ENCODE data around the gene RTEL1. TPM values are rescaled to one million over a fixed set of nuclear protein-coding genes. Genes with fewer than 3 reads are reported as not detected.
"Not testable (repeated sequence)": the region's sequence is repeated elsewhere in the genome, so short reads cannot be mapped to it uniquely, and the experiment has no call there.

The RTEL1 gene
- polyA plus RNA-seq, 3 donors = 1.0 to 15.5 (median 4.8) TPM

DNA sequence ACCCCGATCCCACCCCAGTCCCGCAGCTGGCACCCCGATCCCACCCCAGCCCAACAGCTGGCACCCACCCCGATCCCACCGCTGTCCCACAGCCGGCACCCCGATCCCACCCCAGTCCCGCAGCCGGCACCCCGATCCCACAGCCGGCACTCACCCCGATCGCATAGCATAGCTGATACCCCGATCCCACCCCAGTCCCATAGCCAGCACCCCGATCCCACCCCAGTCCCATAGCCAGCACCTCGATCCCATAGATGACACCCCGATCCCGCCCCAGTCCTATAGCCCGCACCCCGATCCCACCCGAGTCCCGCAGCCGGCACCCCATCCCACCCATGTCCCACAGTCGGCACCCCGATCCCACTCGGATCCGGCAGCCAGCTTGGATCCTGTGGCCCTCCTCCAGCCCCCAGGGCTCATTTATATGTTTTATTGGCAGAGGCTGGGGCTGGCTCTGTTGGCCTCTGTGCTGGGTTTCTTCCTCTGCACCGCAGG is 30.3 kb upstream of the RTEL1 start:
- Histone ChIP-seq H3K4me3 (replicated peaks in 1 of 3; ENCODE audit: low read depth in 2 of 3, low read length in 3 of 3) (peak overlapping the region; percentile 91 to 96 (median 93)), H2AFZ (ENCODE audit: insufficient read depth, low read depth, low read length, poor library complexity, severe bottlenecking) (peak overlapping the region; percentile 83), H3K27me3 (ENCODE audit: control insufficient read depth in 2 of 2, insufficient read depth in 2 of 2, low read length in 2 of 2) (no peaks in the 10 kb centered on the region), H4K20me1 (ENCODE audit: insufficient read depth, low read length) (no peaks in the 10 kb centered on the region), H3K4me1 (ENCODE audit: control insufficient read depth in 1 of 2, insufficient read depth in 2 of 2, low read length in 2 of 2) (peaks cover 17 to 31% of the 10 kb centered on the region in 2 donors), H3K79me2 (ENCODE audit: insufficient read depth, low read length) (peaks cover 57% of the 10 kb centered on the region), H3K9me3 (replicated peaks in 1 of 2; ENCODE audit: control insufficient read depth in 1 of 2, insufficient read depth in 1 of 2, low read length in 2 of 2) (no peaks in the 10 kb centered on the region), H3K36me3 (replicated peaks in 1 of 2; ENCODE audit: control insufficient read depth in 1 of 2, insufficient read depth in 2 of 2, low read length in 2 of 2) (no peaks in the 10 kb centered on the region), H3K4me2 (replicated peaks; ENCODE audit: extremely low read depth, low read length, poor library complexity, severe bottlenecking) (peak overlapping the region; percentile 91), H3K27ac (ENCODE audit: low read depth in 1 of 2, low read length in 2 of 2) (peak overlapping the region; percentile 82 to 88), H3K9ac (ENCODE audit: insufficient read depth, low read length, poor library complexity, severe bottlenecking) (peak overlapping the region; percentile 95)
- intact Hi-C loops (cut with micrococcal nuclease) = loop anchor here (1.0 to 5.0 kb wide), 4 partner anchors 12 to 90 kb away; partner anchors contain the start of gene PTK6 (in 2 of the 2)
- H3K36me3 Mint-ChIP-seq = peaks cover 2 to 31% of the 10 kb centered on the region in 2 donors
- TF ChIP-seq, protein P1, sequence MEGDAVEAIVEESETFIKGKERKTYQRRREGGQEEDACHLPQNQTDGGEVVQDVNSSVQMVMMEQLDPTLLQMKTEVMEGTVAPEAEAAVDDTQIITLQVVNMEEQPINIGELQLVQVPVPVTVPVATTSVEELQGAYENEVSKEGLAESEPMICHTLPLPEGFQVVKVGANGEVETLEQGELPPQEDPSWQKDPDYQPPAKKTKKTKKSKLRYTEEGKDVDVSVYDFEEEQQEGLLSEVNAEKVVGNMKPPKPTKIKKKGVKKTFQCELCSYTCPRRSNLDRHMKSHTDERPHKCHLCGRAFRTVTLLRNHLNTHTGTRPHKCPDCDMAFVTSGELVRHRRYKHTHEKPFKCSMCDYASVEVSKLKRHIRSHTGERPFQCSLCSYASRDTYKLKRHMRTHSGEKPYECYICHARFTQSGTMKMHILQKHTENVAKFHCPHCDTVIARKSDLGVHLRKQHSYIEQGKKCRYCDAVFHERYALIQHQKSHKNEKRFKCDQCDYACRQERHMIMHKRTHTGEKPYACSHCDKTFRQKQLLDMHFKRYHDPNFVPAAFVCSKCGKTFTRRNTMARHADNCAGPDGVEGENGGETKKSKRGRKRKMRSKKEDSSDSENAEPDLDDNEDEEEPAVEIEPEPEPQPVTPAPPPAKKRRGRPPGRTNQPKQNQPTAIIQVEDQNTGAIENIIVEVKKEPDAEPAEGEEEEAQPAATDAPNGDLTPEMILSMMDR (IDR thresholded peaks at IDR 0.05) = no peak
- H3K27me3 Mint-ChIP-seq (ENCODE audit: low read depth in 3 of 3) = peaks cover 0 to 2% (median 2%) of the 10 kb centered on the region in 3 donors
- no peak for DNase-seq
- H3K9me3 Mint-ChIP-seq = peaks cover 0 to 2% (median 0%) of the 10 kb centered on the region in 7 donors
- H3K4me1 Mint-ChIP-seq = peaks cover 30% of the 10 kb centered on the region
- H3K4me3 Mint-ChIP-seq = peak overlapping the region; percentile 95 to 96
- peak overlapping the region; percentile 81 to 95 (median 89) for H3K27ac Mint-ChIP-seq
- 12% methylated on average over 17 of the region's 28 CpGs for WGBS (ENCODE audit: insufficient coverage)

DNA sequence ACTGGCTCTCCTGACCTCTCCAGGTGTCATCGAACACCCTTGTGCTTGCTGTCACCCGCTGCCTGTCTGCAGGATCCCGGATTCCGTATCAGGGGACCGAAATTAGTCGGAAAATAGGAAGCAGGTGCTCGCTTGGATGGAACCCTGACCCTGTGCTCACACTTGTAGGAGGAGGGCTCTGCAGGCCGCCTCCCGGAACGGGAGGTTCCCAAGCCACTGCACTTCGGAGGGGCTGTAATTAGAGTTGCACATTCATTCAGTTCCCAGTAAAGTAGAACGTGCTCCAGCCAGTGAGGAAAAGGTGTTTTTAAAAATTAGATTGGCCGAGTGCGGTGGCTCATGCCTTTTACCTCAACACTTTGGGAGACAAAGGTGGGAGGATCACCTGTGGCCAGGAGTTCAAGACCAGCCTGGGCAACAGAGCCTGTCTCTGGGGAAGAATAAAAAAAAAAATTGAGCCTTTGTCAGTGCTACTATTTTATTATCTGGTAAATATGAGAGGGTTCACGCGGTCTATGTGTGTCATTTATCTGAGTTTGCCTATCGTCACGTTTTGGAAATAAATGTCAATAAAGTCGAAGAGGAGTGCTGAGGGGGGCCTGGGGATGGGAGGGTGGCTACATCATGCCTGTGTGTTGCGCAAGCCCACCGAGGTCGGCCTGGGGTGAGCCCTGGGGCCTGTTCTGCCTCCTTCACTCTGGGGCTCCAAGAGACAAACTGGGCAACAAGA is 29.7 kb upstream of the RTEL1 start:
- 9% methylated on average over 21 of the region's 22 CpGs for WGBS (ENCODE audit: insufficient coverage)
- H2AFZ ChIP-seq (ENCODE audit: insufficient read depth, low read depth, low read length, poor library complexity, severe bottlenecking) = peak overlapping the region; percentile 83
- peak overlapping the region; percentile 95 for H3K9ac ChIP-seq (ENCODE audit: insufficient read depth, low read length, poor library complexity, severe bottlenecking)
- TF ChIP-seq, protein P1 (IDR thresholded peaks at IDR 0.05) = no peak
- H3K9me3 Mint-ChIP-seq = peaks cover 0 to 2% (median 0%) of the 10 kb centered on the region in 7 donors
- H3K27me3 ChIP-seq (ENCODE audit: control insufficient read depth in 2 of 2, insufficient read depth in 2 of 2, low read length in 2 of 2) = no peaks in the 10 kb centered on the region
- peaks cover 35% of the 10 kb centered on the region for H3K4me1 Mint-ChIP-seq
- peak overlapping the region; percentile 91 to 96 (median 93) for H3K4me3 ChIP-seq (replicated peaks in 1 of 3; ENCODE audit: low read depth in 2 of 3, low read length in 3 of 3)
- peaks cover 51% of the 10 kb centered on the region for H3K79me2 ChIP-seq (ENCODE audit: insufficient read depth, low read length)
- peaks cover 0 to 29% of the 10 kb centered on the region in 2 donors for H3K36me3 Mint-ChIP-seq
- H3K9me3 ChIP-seq (replicated peaks in 1 of 2; ENCODE audit: control insufficient read depth in 1 of 2, insufficient read depth in 1 of 2, low read length in 2 of 2) = no peaks in the 10 kb centered on the region
- no peaks in the 10 kb centered on the region for H3K36me3 ChIP-seq (replicated peaks in 1 of 2; ENCODE audit: control insufficient read depth in 1 of 2, insufficient read depth in 2 of 2, low read length in 2 of 2)
- H4K20me1 ChIP-seq (ENCODE audit: insufficient read depth, low read length) = no peaks in the 10 kb centered on the region
- peak in 2 of 3 donors; percentile 52 to 57 for DNase-seq
- H3K4me2 ChIP-seq (replicated peaks; ENCODE audit: extremely low read depth, low read length, poor library complexity, severe bottlenecking) = peak overlapping the region; percentile 91
- peak overlapping the region; percentile 95 to 96 for H3K4me3 Mint-ChIP-seq
- peaks cover 19 to 36% of the 10 kb centered on the region in 2 donors for H3K4me1 ChIP-seq (ENCODE audit: control insufficient read depth in 1 of 2, insufficient read depth in 2 of 2, low read length in 2 of 2)
- peak overlapping the region; percentile 81 to 95 (median 89) for H3K27ac Mint-ChIP-seq
- H3K27me3 Mint-ChIP-seq (ENCODE audit: low read depth in 3 of 3) = peaks cover 0 to 2% (median 2%) of the 10 kb centered on the region in 3 donors
- intact Hi-C loops (cut with micrococcal nuclease) = loop anchor here (1.0 to 5.0 kb wide), 3 partner anchors 11 to 91 kb away; partner anchors contain the start of gene PTK6 (in 2 of the 2)
- peak overlapping the region; percentile 82 to 88 for H3K27ac ChIP-seq (ENCODE audit: low read depth in 1 of 2, low read length in 2 of 2)

DNA sequence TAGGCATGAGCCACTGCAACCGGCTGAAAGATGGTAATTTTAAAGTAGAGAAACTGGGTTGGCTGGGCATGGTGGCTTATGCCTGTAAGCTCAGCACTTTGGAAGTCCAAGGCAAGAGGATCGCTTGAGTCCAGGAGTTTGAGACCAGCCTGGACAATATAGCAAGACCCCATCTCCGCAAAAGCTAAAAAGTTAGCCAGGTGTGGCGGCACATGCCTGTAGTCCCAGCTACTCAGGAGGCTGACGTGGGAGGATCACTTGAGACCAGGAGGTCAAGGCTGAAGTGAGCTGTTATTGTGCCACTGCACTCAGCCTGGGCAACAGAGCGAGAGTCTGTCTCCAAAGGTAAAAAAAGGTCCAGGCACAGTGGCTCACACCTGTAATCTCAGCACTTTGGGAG is 27.2 kb upstream of the RTEL1 start:
- H3K4me2 ChIP-seq (replicated peaks; ENCODE audit: extremely low read depth, low read length, poor library complexity, severe bottlenecking); intact Hi-C loops (cut with micrococcal nuclease); H3K9me3 Mint-ChIP-seq; H3K36me3 ChIP-seq (replicated peaks in 1 of 2; ENCODE audit: control insufficient read depth in 1 of 2, insufficient read depth in 2 of 2, low read length in 2 of 2); H3K27ac ChIP-seq (ENCODE audit: low read depth in 1 of 2, low read length in 2 of 2); H3K4me3 Mint-ChIP-seq; H2AFZ ChIP-seq (ENCODE audit: insufficient read depth, low read depth, low read length, poor library complexity, severe bottlenecking); H3K4me3 ChIP-seq (replicated peaks in 1 of 3; ENCODE audit: low read depth in 2 of 3, low read length in 3 of 3); H3K27me3 Mint-ChIP-seq (ENCODE audit: low read depth in 3 of 3); H3K27me3 ChIP-seq (ENCODE audit: control insufficient read depth in 2 of 2, insufficient read depth in 2 of 2, low read length in 2 of 2); H3K9me3 ChIP-seq (replicated peaks in 1 of 2; ENCODE audit: control insufficient read depth in 1 of 2, insufficient read depth in 1 of 2, low read length in 2 of 2); H3K27ac Mint-ChIP-seq; H4K20me1 ChIP-seq (ENCODE audit: insufficient read depth, low read length); H3K9ac ChIP-seq (ENCODE audit: insufficient read depth, low read length, poor library complexity, severe bottlenecking); DNase-seq: not testable (repeated sequence)
- H3K36me3 Mint-ChIP-seq = peaks cover 0 to 30% of the 10 kb centered on the region in 2 donors
- 96% methylated on average over 6 of the region's 6 CpGs for WGBS (ENCODE audit: insufficient coverage)
- Histone ChIP-seq H3K4me1 (ENCODE audit: control insufficient read depth in 1 of 2, insufficient read depth in 2 of 2, low read length in 2 of 2) (peaks cover 38 to 55% of the 10 kb centered on the region in 2 donors), H3K79me2 (ENCODE audit: insufficient read depth, low read length) (peaks cover 29% of the 10 kb centered on the region)
- H3K4me1 Mint-ChIP-seq = peaks cover 43% of the 10 kb centered on the region
